ENCODE results near the gene AFMID.

Gene AFMID

GRCh38 chr17:78196716-78197115 is 9.6 kb downstream of the AFMID start:
- ATAC-seq (ENCODE audit: insufficient read depth, low read depth) (no peak), DNase-seq (no peak)
- Histone ChIP-seq H2AFZ (ENCODE audit: low read depth, low read length) (no peak overlapping the region), H3K79me2 (ENCODE audit: insufficient read depth, low read length) (peaks cover 16% of the 10 kb centered on the region), H3K4me1 (ENCODE audit: insufficient read depth, low read length) (no peaks in the 10 kb centered on the region), H3K4me2 (ENCODE audit: insufficient read depth, low read length) (no peak overlapping the region), H3K27me3 (ENCODE audit: insufficient read depth, low read length, poor library complexity) (no peaks in the 10 kb centered on the region), H3K9ac (ENCODE audit: low read depth, low read length) (no peak overlapping the region), H3K36me3 (ENCODE audit: insufficient read depth, low read length) (peaks cover 58% of the 10 kb centered on the region), H4K20me1 (ENCODE audit: insufficient read depth, low read length) (peaks cover 11% of the 10 kb centered on the region; the same call in 1 of the 2 replicates), H3K4me3 (ENCODE audit: low read depth in 1 of 2, low read length in 2 of 2) (no peak overlapping the region), H3K27ac (ENCODE audit: low read length) (no peak overlapping the region), H3K9me3 (ENCODE audit: insufficient read depth, low read length, severe bottlenecking) (no peaks in the 10 kb centered on the region)
- TF ChIP-seq EZH2 (IDR thresholded peaks at IDR 0.05; ENCODE audit: borderline replicate concordance, low read depth, low read length, severe bottlenecking), result no peak

GRCh38 chr17:78197147-78197832 is 10.1 kb downstream of the AFMID start:
- H3K27me3 ChIP-seq (ENCODE audit: insufficient read depth, low read length, poor library complexity), result no peaks in the 10 kb centered on the region
- peaks cover 16% of the 10 kb centered on the region for H3K79me2 ChIP-seq (ENCODE audit: insufficient read depth, low read length)
- H3K4me2 ChIP-seq (ENCODE audit: insufficient read depth, low read length), result no peak overlapping the region
- H3K27ac ChIP-seq (ENCODE audit: low read length), result no peak overlapping the region
- H3K4me1 ChIP-seq (ENCODE audit: insufficient read depth, low read length), result no peaks in the 10 kb centered on the region
- DNase-seq (no peak), ATAC-seq (ENCODE audit: insufficient read depth, low read depth) (no peak; the same call in 2 of the 3 replicates)
- H2AFZ ChIP-seq (ENCODE audit: low read depth, low read length), result no peak overlapping the region
- peaks cover 56% of the 10 kb centered on the region for H3K36me3 ChIP-seq (ENCODE audit: insufficient read depth, low read length)
- TF ChIP-seq CTCF (IDR thresholded peaks at IDR 0.05; ENCODE audit: borderline replicate concordance, extremely low read depth, low read length, poor library complexity, severe bottlenecking), result no peak
- no peak for TF ChIP-seq EZH2 (IDR thresholded peaks at IDR 0.05; ENCODE audit: borderline replicate concordance, low read depth, low read length, severe bottlenecking)
- H3K9me3 ChIP-seq (ENCODE audit: insufficient read depth, low read length, severe bottlenecking), result no peaks in the 10 kb centered on the region
- H3K9ac ChIP-seq (ENCODE audit: low read depth, low read length), result no peak overlapping the region
- peaks cover 11% of the 10 kb centered on the region; the same call in 1 of the 2 replicates for H4K20me1 ChIP-seq (ENCODE audit: insufficient read depth, low read length)
- no peak overlapping the region for H3K4me3 ChIP-seq (ENCODE audit: low read depth in 1 of 2, low read length in 2 of 2)

GRCh38 chr17:78200451-78200850 is 13.3 kb downstream of the AFMID start:
- no peak overlapping the region for H3K4me2 ChIP-seq (ENCODE audit: insufficient read depth, low read length)

More at GRCh38 chr17:78200451-78200850, 13.3 kb downstream of the AFMID start:
- Histone ChIP-seq H3K9me3 (ENCODE audit: insufficient read depth, low read length, severe bottlenecking) (no peaks in the 10 kb centered on the region), H3K79me2 (ENCODE audit: insufficient read depth, low read length) (peaks cover 8% of the 10 kb centered on the region; the same call in 1 of the 2 replicates), H3K9ac (ENCODE audit: low read depth, low read length) (no peak overlapping the region), H3K4me1 (ENCODE audit: insufficient read depth, low read length) (no peaks in the 10 kb centered on the region), H3K36me3 (ENCODE audit: insufficient read depth, low read length) (peaks cover 61% of the 10 kb centered on the region), H4K20me1 (ENCODE audit: insufficient read depth, low read length) (peaks cover 15% of the 10 kb centered on the region; the same call in 1 of the 2 replicates), H2AFZ (ENCODE audit: low read depth, low read length) (no peak overlapping the region), H3K27me3 (ENCODE audit: insufficient read depth, low read length, poor library complexity) (no peaks in the 10 kb centered on the region), H3K27ac (ENCODE audit: low read length) (no peak overlapping the region), H3K4me3 (ENCODE audit: low read depth in 1 of 2, low read length in 2 of 2) (no peak overlapping the region)
- TF ChIP-seq CTCF (IDR thresholded peaks at IDR 0.05; ENCODE audit: borderline replicate concordance, extremely low read depth, low read length, poor library complexity, severe bottlenecking) (no peak), EZH2 (IDR thresholded peaks at IDR 0.05; ENCODE audit: borderline replicate concordance, low read depth, low read length, severe bottlenecking) (no peak)
- no peak for DNase-seq
- ATAC-seq (ENCODE audit: insufficient read depth, low read depth), result no peak
